ENCODE measurements around the gene VMO1.
"Not testable (repeated sequence)": the region's sequence is repeated elsewhere in the genome, so short reads cannot be mapped to it uniquely, and the experiment has no call there.

- TF ChIP-seq CTCF, POLR2A (IDR thresholded peaks at IDR 0.05): not testable (repeated sequence)
These were observed 46.6 kb upstream of the VMO1 start for GRCh38 chr17:4832829-4833177.
